Caco-2 (cell line): ENCODE results near the gene CD82. TPM values are rescaled to one million over a fixed set of nuclear protein-coding genes. Genes with fewer than 3 reads are reported as not detected.

ENCODE experiments used
- BruUV-seq: library from RNA; stranded (reverse); fragments of 400-500 nt; replicated peaks from 2 replicates; lab custom pipeline; 2021; lab: Mats Ljungman, UMichigan
- CTCF ChIA-PET: fragments of 300-600 bp; sonication (Branson Sonifier 250); formaldehyde crosslinking; loops from one replicate; lab custom pipeline; 2022; ENCODE audit warnings: antibody characterized with exemption; lab: Charles Lee
- POLR2A ChIA-PET: fragments of 300-600 bp; sonication (Branson Sonifier 250); formaldehyde crosslinking; loops from one replicate; lab custom pipeline; 2022; ENCODE audit warnings: antibody characterized with exemption; lab: Charles Lee
- DNase-seq, 2 experiments: peaks; one replicate each; pipeline versions ENCODE4 v3.0.0 to v3.0.0-alpha.2; 2020 to 2022
- H3K27me3 ChIP-seq: replicated peaks from 2 replicates; pipeline ENCODE4 v1.6.0; 2011; ENCODE audit warnings: low read length; ENCODE audit not compliant: control insufficient read depth, insufficient read depth
- H3K36me3 ChIP-seq: 2 replicates; pipeline ENCODE4 v1.5.1; 2011; ENCODE audit warnings: low read length; ENCODE audit not compliant: control insufficient read depth, insufficient read depth
- H3K4me1 ChIP-seq: fragments of 250-450 bp; sonication (Bioruptor Pico); 2 replicates; pipeline ENCODE4 v1.5.1; 2020; ENCODE audit warnings: mild to moderate bottlenecking
- H3K4me3 ChIP-seq: 2 replicates; pipeline ENCODE4 v1.5.1; 2011; ENCODE audit warnings: low read depth, mild to moderate bottlenecking, control low read depth, low read length
- H3K9me3 ChIP-seq: fragments of 250-450 bp; sonication (Bioruptor Pico); 2 replicates; pipeline ENCODE4 v1.5.1; 2020; ENCODE audit warnings: mild to moderate bottlenecking, moderate library complexity
- H3K27ac Mint-ChIP-seq: one replicate; pipeline ENCODE4 v1.8.0; 2022; ENCODE audit warnings: mixed read lengths; ENCODE audit not compliant: unreplicated experiment
- H3K27me3 Mint-ChIP-seq: one replicate; pipeline ENCODE4 v1.8.0; 2022; ENCODE audit warnings: mixed read lengths; ENCODE audit not compliant: insufficient read depth, unreplicated experiment
- H3K36me3 Mint-ChIP-seq: one replicate; pipeline ENCODE4 v1.8.0; 2022; ENCODE audit warnings: mild to moderate bottlenecking, mixed read lengths; ENCODE audit not compliant: insufficient read depth, unreplicated experiment
- H3K4me1 Mint-ChIP-seq: one replicate; pipeline ENCODE4 v1.8.0; 2022; ENCODE audit warnings: low read depth, mixed read lengths; ENCODE audit not compliant: unreplicated experiment
- H3K4me3 Mint-ChIP-seq: one replicate; pipeline ENCODE4 v1.8.0; 2022; ENCODE audit warnings: mild to moderate bottlenecking, moderate library complexity, mixed read lengths; ENCODE audit not compliant: unreplicated experiment
- H3K9me3 Mint-ChIP-seq: one replicate; pipeline ENCODE4 v1.8.0; 2022; ENCODE audit warnings: mixed read lengths; ENCODE audit not compliant: unreplicated experiment
- intact Hi-C: fragments of 100-400 bp; cut with micrococcal nuclease; formaldehyde crosslinking; loops from one replicate; pipeline ENCODE4 v1.10.0; 2022; ENCODE audit not compliant: unreplicated experiment
- total RNA-seq: library from RNA; stranded (reverse); gene quantifications from 2 replicates; pipeline ENCODE4 v1.2.3, GENCODE V29; 2022
- TF ChIP-seq, protein P1 (sequence below), 2 experiments: fragments of 200-600 bp in 1 of 2; IDR thresholded peaks; 1 replicate in 1 of 2; 2 replicates in 1 of 2; pipeline versions ENCODE4 v1.5.1 to v1.8.0; 2011 to 2022; ENCODE audit warnings: antibody characterized with exemption in 1 of 2, control low read depth in 1 of 2, inconsistent platforms in 1 of 2, low read depth in 1 of 2, low read length in 1 of 2, mild to moderate bottlenecking in 1 of 2, moderate library complexity in 1 of 2; ENCODE audit not compliant: insufficient read depth in 1 of 2, severe bottlenecking in 1 of 2, unreplicated experiment in 1 of 2

The CD82 gene
- total RNA-seq, 1 experiment from 2014 or later = 4.3 TPM

DNA sequence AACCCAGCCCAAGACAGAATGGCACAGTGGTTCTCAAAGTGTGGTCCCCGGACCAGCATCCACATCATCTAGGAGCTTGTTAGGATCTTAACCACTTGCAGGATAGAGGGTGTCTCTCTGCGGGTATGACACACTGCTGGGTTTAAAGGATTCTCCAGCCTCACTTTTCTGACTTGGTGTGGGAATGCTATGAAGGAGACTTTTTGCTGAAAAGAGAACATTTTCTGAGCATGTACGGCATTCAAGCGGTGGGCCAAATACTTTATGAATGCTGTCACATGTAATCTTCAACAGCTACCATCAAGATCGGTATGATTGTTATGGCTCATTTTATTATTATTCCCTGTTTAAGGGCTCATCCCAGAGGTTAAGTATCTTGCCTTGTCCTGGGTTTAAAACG, 1.8 kb upstream of the CD82 start:
- POLR2A ChIA-PET = no interaction called here

DNA sequence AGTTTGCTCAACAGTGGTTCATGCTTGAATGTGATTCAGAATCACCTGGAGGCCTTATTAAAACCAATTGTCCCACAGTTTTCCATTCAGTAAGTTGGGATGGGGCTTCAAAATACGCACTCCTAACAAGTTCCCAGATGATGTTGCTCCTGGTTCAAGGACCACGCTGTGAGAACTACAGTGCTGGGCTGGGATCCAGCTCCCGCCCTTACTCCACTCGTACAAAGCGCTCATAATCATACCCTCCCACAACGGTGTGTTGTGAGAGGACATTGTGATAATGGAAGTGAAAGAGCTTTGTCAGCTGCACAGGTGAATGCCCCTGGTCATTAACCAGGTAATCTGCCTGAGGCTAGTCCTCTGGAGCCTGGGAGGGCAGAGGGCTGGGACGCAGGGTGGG, 1.3 kb upstream of the CD82 start:
- Histone ChIP-seq H3K4me3 (no peak overlapping the region), H3K36me3 (no peaks in the 10 kb centered on the region), H3K4me1 (no peaks in the 10 kb centered on the region), H3K9me3 (no peaks in the 10 kb centered on the region), H3K27me3 (no peaks in the 10 kb centered on the region; the same call in 1 of the 2 replicates)
- peak overlapping the region; percentile 72 for H3K4me3 Mint-ChIP-seq
- CTCF ChIA-PET = interaction anchor here (3.5 kb wide), 1 partner anchor 53 kb away, joined by 36 read pairs; no protein-coding TSS in a partner anchor
- POLR2A ChIA-PET = no interaction called here
- no peaks in the 10 kb centered on the region for H3K36me3 Mint-ChIP-seq
- H3K4me1 Mint-ChIP-seq = no peaks in the 10 kb centered on the region
- TF ChIP-seq, protein P1, sequence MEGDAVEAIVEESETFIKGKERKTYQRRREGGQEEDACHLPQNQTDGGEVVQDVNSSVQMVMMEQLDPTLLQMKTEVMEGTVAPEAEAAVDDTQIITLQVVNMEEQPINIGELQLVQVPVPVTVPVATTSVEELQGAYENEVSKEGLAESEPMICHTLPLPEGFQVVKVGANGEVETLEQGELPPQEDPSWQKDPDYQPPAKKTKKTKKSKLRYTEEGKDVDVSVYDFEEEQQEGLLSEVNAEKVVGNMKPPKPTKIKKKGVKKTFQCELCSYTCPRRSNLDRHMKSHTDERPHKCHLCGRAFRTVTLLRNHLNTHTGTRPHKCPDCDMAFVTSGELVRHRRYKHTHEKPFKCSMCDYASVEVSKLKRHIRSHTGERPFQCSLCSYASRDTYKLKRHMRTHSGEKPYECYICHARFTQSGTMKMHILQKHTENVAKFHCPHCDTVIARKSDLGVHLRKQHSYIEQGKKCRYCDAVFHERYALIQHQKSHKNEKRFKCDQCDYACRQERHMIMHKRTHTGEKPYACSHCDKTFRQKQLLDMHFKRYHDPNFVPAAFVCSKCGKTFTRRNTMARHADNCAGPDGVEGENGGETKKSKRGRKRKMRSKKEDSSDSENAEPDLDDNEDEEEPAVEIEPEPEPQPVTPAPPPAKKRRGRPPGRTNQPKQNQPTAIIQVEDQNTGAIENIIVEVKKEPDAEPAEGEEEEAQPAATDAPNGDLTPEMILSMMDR (IDR thresholded peaks at IDR 0.05; ENCODE audit: insufficient read depth in 1 of 2, low read depth in 1 of 2, low read length in 1 of 2, severe bottlenecking in 1 of 2, unreplicated experiment in 1 of 2) = no peak
- H3K9me3 Mint-ChIP-seq = no peaks in the 10 kb centered on the region
- no peak overlapping the region for H3K27ac Mint-ChIP-seq
- BruUV-seq = no TSS peak
- H3K27me3 Mint-ChIP-seq = no peaks in the 10 kb centered on the region
- DNase-seq = no peak
- intact Hi-C loops = loop anchor here (2.0 kb wide), 1 partner anchor 53 kb away; no protein-coding TSS in a partner anchor

More for the DNA sequence above, 1.8 kb upstream of the CD82 start:
- Mint-ChIP-seq H3K4me3 (no peak overlapping the region), H3K36me3 (no peaks in the 10 kb centered on the region), H3K4me1 (no peaks in the 10 kb centered on the region), H3K27me3 (no peaks in the 10 kb centered on the region), H3K9me3 (no peaks in the 10 kb centered on the region), H3K27ac (no peak overlapping the region)
- H3K36me3 ChIP-seq = no peaks in the 10 kb centered on the region
- DNase-seq = no peak
- H3K4me1 ChIP-seq = no peaks in the 10 kb centered on the region
- no peaks in the 10 kb centered on the region for H3K9me3 ChIP-seq
- H3K4me3 ChIP-seq = no peak overlapping the region
- no peaks in the 10 kb centered on the region; the same call in 1 of the 2 replicates for H3K27me3 ChIP-seq
- CTCF ChIA-PET = interaction anchor here (3.5 kb wide), 1 partner anchor 53 kb away, joined by 36 read pairs; no protein-coding TSS in a partner anchor
- TF ChIP-seq, protein P1 (IDR thresholded peaks at IDR 0.05; ENCODE audit: insufficient read depth in 1 of 2, low read depth in 1 of 2, low read length in 1 of 2, severe bottlenecking in 1 of 2, unreplicated experiment in 1 of 2) = no peak
- no TSS peak for BruUV-seq
- intact Hi-C loops = loop anchor here (2.0 kb wide), 1 partner anchor 53 kb away; no protein-coding TSS in a partner anchor

DNA sequence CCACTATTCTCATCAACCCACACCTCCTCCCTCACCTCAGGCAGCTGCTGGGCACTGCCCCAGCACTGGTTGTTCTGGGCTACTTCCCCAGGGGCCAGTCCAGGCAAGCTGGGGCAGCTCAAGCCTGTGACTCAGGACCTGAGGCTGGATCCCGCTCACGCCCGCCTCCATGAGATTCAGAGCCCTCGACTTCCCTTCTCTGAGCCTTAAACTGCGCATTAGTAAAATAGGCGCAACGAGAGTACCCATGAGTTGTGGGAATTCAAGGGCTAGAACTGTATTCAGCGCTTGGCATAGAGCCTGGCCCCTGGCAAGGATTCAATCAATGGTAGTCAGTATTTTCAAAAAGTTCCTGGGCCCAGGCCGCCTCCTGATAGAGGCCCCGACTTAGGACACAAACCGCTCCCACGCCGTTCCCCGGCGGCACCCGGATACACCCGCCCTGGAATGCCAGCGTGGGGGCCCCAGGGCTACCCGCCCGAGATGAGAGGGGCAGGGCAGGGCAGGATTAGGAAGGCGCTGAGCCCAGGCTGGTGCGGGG, 723 bp upstream of the CD82 start:
- no TSS peak for BruUV-seq
- ChIA-PET CTCF (interaction anchor here (0.6 to 3.5 kb wide), 3 partner anchors 8 to 52 kb away, joined by 6 to 36 read pairs (median 10); no protein-coding TSS in a partner anchor), POLR2A (no interaction called here)
- peak overlapping the region; percentile 51 for H3K27ac Mint-ChIP-seq
- H3K36me3 Mint-ChIP-seq = no peaks in the 10 kb centered on the region
- H3K27me3 ChIP-seq = no peaks in the 10 kb centered on the region; the same call in 1 of the 2 replicates
- H3K4me1 ChIP-seq = no peaks in the 10 kb centered on the region
- H3K27me3 Mint-ChIP-seq = no peaks in the 10 kb centered on the region
- DNase-seq = no peak
- peak overlapping the region; percentile 52 for H3K4me3 ChIP-seq
- no peaks in the 10 kb centered on the region for H3K9me3 ChIP-seq
- peak overlapping the region; percentile 72 for H3K4me3 Mint-ChIP-seq
- no peaks in the 10 kb centered on the region for H3K4me1 Mint-ChIP-seq
- TF ChIP-seq, protein P1 (IDR thresholded peaks at IDR 0.05; ENCODE audit: insufficient read depth in 1 of 2, low read depth in 1 of 2, low read length in 1 of 2, severe bottlenecking in 1 of 2, unreplicated experiment in 1 of 2) = no peak
- H3K9me3 Mint-ChIP-seq = no peaks in the 10 kb centered on the region
- intact Hi-C loops = loop anchor here (1.0 to 2.0 kb wide), 2 partner anchors 37 to 52 kb away; no protein-coding TSS in a partner anchor
- no peaks in the 10 kb centered on the region for H3K36me3 ChIP-seq
